ENCODE results near the gene FHOD3.

DNA sequence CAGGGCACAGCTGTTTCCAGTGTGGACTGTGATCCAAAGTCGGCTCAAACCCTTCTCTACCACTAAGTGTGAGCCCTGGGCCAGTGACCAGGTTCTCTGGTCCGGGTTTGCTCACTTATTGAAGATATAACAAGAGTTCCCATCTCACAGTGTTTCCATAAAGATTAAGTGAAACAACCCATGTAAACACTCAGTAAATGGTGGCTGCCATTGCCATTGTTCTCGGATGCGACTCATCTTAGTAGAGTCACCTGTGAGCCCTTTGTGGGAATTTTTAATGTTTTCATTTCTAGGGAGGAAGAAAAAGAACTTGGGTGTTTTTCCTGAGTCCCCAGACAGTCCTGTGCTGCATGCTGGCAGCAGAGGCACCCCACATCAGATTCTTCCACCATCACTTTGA, 477.9 kb downstream of the FHOD3 start:
- TF ChIP-seq GATA2 (IDR thresholded peaks at IDR 0.05; ENCODE audit: low read depth, low read length) (no peak), GATA3 (IDR thresholded peaks at IDR 0.05; ENCODE audit: low read depth, low read length) (no peak)

Data from SH-SY5Y (cell line).